Omental fat pad (tissue), 4 donors: Measurements from ENCODE around the gene PTH2. TPM values are rescaled to one million over a fixed set of nuclear protein-coding genes. Genes with fewer than 3 reads are reported as not detected.

ENCODE experiments used
- ATAC-seq: fragments of 150-250 bp; one replicate; pipeline ENCODE4 v1.9.1; 2016; ENCODE audit warnings: mild to moderate bottlenecking, moderate library complexity; ENCODE audit not compliant: low FRiP score
- DNase-seq: peaks from one replicate; pipeline ENCODE4 v3.0.0-alpha.2; 2019; ENCODE audit warnings: low spot score
- CTCF ChIP-seq, 3 donors: fragments of 450-650 bp; IDR thresholded peaks; one replicate each; pipeline ENCODE4 v1.5.1; 2016 to 2017; ENCODE audit warnings: antibody characterized with exemption in 3 of 3, mild to moderate bottlenecking in 3 of 3, moderate library complexity in 2 of 3
- total RNA-seq, 4 donors: library from RNA; depleted of rRNA; stranded (reverse); fragments of >200 nt; gene quantifications; one replicate each; pipeline ENCODE4 v1.1.0, GENCODE V29; 2016

The PTH2 gene
- total RNA-seq, 4 donors from 2014 or later: not detected

GRCh38 chr19:49430678-49431329, 7.6 kb upstream of the PTH2 start:
- DNase-seq: no peak
- no peak for TF ChIP-seq CTCF (IDR thresholded peaks at IDR 0.05)
- no peak for ATAC-seq

- no peak for DNase-seq
- ATAC-seq: no peak
- no peak for TF ChIP-seq CTCF (IDR thresholded peaks at IDR 0.05)
Observed at GRCh38 chr19:49430172-49430677, 7.0 kb upstream of the PTH2 start.

DNA sequence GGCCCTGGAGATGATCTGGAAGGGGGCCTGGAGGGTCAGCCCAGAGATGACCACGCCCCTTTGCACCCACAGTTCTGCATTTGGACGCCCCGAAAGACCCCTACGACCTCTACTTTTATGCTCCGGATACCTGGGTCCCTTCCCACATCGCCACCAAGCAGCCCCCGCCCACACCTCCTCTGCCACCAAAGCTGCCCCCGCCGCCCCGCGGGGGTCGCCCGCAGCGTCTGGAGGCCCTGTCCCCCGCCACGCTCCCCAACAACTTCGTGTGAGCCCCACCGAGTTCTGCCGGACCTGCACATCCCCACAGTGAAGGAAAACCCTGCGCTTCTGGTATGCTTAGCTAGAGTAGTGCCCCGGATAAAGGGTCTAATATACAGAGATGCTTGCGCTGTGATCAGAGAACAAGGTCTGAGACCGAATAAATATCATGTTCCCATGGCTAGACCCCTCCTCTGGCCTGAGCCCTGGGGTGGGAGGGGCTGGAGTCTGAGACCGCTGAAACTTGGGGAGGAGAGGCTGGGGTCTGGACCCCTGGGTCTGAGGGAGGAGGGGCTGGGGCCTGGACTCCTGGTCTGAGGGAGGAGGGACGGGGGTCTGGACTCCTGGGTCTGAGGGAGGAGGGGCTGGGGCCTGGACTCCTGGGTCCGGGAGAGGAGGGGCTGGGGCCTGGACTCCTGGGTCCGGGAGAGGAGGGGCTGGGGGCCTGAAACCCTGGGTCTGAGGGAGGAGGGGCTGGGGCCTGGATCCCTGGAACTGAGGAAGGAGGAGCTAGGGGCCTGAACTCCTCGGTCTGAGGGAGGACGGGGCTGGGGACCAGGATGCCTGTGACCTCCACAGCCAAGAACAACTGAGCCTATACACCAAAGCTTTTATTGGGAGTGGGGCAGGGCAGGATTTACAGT, 5.6 kb upstream of the PTH2 start:
- TF ChIP-seq CTCF (IDR thresholded peaks at IDR 0.05): no peak
- ATAC-seq: no peak
- no peak for DNase-seq

DNA sequence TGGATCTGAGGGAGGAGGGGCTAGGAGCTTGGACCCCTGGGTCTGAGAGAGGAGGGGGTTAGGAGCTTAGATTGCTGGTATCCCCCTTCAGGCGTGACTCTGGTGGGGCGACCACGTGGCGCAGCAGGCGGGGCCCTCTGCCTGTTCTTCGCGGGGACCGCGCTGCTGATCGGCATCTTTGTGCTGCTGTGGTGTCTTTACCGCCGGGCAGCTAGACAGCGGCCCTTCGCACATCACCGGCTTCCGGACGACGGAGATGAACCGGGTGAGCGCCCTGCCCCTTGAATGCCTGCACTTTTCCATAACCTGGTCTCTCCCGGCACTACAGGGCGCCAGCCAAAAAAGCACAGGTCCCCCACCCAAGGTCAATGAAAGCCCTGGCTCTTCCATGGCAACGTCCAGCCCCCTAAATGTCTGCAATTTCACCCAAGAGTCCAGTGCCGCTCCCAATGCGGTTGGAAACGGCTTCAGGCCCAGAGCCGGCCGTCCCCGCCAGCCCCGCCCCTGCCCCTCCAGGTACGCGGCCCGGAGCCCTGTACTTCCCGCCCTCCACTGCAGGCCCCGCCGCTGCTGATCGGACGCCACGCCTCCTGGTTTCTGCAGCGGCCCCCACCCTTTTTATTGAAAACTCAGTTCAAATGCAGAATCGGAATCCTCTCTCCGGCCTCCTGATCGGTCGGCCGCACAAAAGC, 4.8 kb upstream of the PTH2 start:
- DNase-seq (no peak), ATAC-seq (no peak)
- no peak for TF ChIP-seq CTCF (IDR thresholded peaks at IDR 0.05)

DNA sequence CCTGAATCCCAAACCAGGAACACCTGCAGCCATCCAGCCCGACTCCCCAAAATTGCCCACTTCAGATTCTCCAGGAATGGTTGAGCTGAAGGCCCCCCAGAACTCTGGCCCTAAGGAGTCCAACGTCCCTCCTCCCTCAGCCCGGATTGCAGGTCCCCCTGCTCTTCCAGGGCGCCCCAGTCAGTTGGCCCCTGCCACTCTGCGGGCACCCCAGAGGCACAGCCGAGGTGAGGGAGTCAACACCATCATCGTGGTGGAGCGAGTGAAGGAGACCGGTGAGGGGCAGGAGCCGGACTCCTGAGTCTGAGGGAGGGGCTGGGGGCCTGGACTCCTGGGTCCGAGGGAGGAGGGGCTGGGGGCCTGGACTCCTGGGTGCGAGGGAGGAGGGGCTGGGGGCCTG, 4.1 kb upstream of the PTH2 start:
- no peak for TF ChIP-seq CTCF (IDR thresholded peaks at IDR 0.05)
- DNase-seq: no peak
- no peak for ATAC-seq

GRCh38 chr19:49425922-49426592, 2.8 kb upstream of the PTH2 start:
- ATAC-seq: no peak
- no peak for TF ChIP-seq CTCF (IDR thresholded peaks at IDR 0.05)
- DNase-seq: no peak
